GM23248 (cell line): ENCODE measurements around the gene MELK.

Experiments used
- EZH2 ChIP-seq: fragments of 200-600 bp; sonication (generic); IDR thresholded peaks from 2 replicates; pipeline ENCODE4 v1.6.1; 2018; ENCODE audit warnings: antibody characterized with exemption, mild to moderate bottlenecking; ENCODE audit not compliant: insufficient read depth, poor library complexity, severe bottlenecking
- EZH2phosphoT487 ChIP-seq: fragments of 200-600 bp; sonication (generic); IDR thresholded peaks from 2 replicates; pipeline ENCODE4 v1.6.1; 2018; ENCODE audit warnings: antibody characterized with exemption, moderate library complexity, mild to moderate bottlenecking, low read depth; ENCODE audit not compliant: insufficient read depth

DNA sequence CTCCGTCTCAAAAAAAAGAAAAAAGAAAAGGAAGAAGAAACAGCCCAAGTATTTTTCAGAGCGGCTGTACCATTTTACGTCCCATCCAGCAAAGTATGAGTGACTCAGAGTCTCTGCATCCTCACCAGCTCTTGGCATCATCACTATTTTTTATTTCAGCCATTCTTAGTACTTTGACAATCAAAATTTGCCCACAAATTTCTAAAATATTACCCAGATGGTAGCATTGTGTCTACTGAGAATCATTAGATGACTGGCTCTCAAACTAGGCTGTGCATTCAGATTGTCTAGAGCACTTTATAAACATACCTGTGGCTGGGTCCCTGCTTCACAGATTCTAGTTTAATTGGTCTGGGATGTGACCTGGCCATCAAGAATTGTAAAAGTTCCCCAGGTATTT is 21.6 kb upstream of the MELK start:
- TF ChIP-seq EZH2 (no peak), EZH2phosphoT487 (no peak)
